Measurements from ENCODE around the gene DCAF4L1.

Gene DCAF4L1

GRCh38 chr4:41964401-41964800, 17.2 kb upstream of the DCAF4L1 start:
- no peak for TF ChIP-seq ZFX (IDR thresholded peaks at IDR 0.05)
- TF ChIP-seq, protein P1, sequence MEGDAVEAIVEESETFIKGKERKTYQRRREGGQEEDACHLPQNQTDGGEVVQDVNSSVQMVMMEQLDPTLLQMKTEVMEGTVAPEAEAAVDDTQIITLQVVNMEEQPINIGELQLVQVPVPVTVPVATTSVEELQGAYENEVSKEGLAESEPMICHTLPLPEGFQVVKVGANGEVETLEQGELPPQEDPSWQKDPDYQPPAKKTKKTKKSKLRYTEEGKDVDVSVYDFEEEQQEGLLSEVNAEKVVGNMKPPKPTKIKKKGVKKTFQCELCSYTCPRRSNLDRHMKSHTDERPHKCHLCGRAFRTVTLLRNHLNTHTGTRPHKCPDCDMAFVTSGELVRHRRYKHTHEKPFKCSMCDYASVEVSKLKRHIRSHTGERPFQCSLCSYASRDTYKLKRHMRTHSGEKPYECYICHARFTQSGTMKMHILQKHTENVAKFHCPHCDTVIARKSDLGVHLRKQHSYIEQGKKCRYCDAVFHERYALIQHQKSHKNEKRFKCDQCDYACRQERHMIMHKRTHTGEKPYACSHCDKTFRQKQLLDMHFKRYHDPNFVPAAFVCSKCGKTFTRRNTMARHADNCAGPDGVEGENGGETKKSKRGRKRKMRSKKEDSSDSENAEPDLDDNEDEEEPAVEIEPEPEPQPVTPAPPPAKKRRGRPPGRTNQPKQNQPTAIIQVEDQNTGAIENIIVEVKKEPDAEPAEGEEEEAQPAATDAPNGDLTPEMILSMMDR (conservative IDR thresholded peaks at IDR 0.05): no peak
- H3K27ac ChIP-seq: no peak overlapping the region

- no peak for TF ChIP-seq ZFX (IDR thresholded peaks at IDR 0.05)
- TF ChIP-seq, protein P1 (conservative IDR thresholded peaks at IDR 0.05): no peak
- no peak overlapping the region for H3K27ac ChIP-seq
Observed at GRCh38 chr4:41967392-41967791, 14.2 kb upstream of the DCAF4L1 start.

DNA sequence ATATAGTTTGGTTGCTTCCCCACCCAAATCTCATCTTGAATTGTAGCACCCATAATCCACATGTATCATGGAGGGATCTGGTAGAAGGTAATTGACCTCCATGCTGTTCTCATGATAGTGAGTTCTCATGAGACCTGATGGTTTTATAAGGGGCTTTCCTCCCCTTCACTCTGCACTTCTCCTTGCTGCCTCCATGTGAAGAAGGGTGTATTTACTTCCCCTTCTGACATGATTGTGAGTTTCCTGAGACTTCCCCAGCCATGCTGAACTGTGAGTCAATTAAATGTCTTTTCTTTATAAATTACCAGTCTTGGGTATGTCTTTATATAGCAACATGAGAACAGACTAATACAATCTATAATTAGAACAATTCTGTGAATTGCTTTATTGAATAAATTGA, 11.9 kb upstream of the DCAF4L1 start:
- TF ChIP-seq, protein P1 (conservative IDR thresholded peaks at IDR 0.05): no peak
- no peak for TF ChIP-seq ZFX (IDR thresholded peaks at IDR 0.05)
- H3K27ac ChIP-seq: no peak overlapping the region

DNA sequence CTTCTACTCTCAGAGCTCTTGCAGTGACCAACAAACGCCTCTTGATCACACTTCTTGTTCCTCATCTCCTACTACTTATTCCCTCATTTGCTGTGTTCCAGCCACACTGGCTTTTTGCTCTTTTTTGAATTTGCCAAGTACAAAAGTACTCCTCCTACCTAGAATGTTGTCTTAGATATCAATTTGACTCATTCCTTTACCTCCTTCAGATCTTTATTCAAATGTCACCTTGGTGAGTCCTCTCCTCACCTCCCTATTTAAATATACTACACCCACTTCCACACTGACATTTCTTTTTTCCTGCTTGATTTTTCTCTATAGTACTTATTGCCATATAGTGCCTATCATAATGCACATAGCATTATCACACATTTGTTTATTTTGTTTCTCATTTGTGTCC, 6.2 kb upstream of the DCAF4L1 start:
- no peak overlapping the region for H3K27ac ChIP-seq
- TF ChIP-seq ZFX (IDR thresholded peaks at IDR 0.05): no peak
- TF ChIP-seq, protein P1 (conservative IDR thresholded peaks at IDR 0.05): no peak

- TF ChIP-seq, protein P1 (conservative IDR thresholded peaks at IDR 0.05): no peak
- no peak for TF ChIP-seq ZFX (IDR thresholded peaks at IDR 0.05)
- H3K27ac ChIP-seq: no peak overlapping the region
Observed at GRCh38 chr4:41976775-41977516, 4.6 kb upstream of the DCAF4L1 start.

GRCh38 chr4:41977709-41978108, 3.8 kb upstream of the DCAF4L1 start:
- TF ChIP-seq ZFX (IDR thresholded peaks at IDR 0.05): no peak
- TF ChIP-seq, protein P1 (conservative IDR thresholded peaks at IDR 0.05): no peak
- no peak overlapping the region for H3K27ac ChIP-seq

GRCh38 chr4:41982716-41983115, 1.2 kb downstream of the DCAF4L1 start:
- TF ChIP-seq, protein P1 (conservative IDR thresholded peaks at IDR 0.05): no peak
- TF ChIP-seq ZFX (IDR thresholded peaks at IDR 0.05): no peak

More at GRCh38 chr4:41982716-41983115, 1.2 kb downstream of the DCAF4L1 start:
- H3K27ac ChIP-seq: no peak overlapping the region
